GM12873 (cell line): Measurements from ENCODE around the gene VPS29.

Experiments
- TF ChIP-seq, protein P1 (sequence below): IDR thresholded peaks from 2 replicates; pipeline ENCODE4 v1.5.1; 2012; ENCODE audit warnings: low read depth, mild to moderate bottlenecking, moderate library complexity, low read length, control low read depth; ENCODE audit not compliant: insufficient read depth; ENCODE audit errors: missing control alignments

Gene VPS29

DNA sequence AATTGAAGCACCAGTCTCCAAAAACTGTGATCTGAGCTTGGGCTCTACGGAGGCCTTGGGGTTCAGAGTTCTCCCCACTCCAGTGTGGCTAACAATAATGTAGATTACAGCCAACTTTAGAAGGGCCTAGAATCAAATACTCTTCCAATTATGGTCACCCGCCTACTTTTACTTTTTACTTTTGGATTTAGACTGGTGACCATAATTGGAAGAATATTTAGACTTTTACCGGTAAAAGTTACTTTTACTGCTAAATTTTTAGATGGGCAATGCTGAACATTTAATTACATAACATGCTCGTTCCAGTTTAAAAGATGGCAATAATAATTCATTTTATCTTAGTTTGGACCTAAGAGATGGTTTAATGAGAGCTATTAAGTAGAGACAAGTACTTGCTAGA lies 42.1 kb upstream of the VPS29 start:
- TF ChIP-seq, protein P1, sequence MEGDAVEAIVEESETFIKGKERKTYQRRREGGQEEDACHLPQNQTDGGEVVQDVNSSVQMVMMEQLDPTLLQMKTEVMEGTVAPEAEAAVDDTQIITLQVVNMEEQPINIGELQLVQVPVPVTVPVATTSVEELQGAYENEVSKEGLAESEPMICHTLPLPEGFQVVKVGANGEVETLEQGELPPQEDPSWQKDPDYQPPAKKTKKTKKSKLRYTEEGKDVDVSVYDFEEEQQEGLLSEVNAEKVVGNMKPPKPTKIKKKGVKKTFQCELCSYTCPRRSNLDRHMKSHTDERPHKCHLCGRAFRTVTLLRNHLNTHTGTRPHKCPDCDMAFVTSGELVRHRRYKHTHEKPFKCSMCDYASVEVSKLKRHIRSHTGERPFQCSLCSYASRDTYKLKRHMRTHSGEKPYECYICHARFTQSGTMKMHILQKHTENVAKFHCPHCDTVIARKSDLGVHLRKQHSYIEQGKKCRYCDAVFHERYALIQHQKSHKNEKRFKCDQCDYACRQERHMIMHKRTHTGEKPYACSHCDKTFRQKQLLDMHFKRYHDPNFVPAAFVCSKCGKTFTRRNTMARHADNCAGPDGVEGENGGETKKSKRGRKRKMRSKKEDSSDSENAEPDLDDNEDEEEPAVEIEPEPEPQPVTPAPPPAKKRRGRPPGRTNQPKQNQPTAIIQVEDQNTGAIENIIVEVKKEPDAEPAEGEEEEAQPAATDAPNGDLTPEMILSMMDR, result no peak

DNA sequence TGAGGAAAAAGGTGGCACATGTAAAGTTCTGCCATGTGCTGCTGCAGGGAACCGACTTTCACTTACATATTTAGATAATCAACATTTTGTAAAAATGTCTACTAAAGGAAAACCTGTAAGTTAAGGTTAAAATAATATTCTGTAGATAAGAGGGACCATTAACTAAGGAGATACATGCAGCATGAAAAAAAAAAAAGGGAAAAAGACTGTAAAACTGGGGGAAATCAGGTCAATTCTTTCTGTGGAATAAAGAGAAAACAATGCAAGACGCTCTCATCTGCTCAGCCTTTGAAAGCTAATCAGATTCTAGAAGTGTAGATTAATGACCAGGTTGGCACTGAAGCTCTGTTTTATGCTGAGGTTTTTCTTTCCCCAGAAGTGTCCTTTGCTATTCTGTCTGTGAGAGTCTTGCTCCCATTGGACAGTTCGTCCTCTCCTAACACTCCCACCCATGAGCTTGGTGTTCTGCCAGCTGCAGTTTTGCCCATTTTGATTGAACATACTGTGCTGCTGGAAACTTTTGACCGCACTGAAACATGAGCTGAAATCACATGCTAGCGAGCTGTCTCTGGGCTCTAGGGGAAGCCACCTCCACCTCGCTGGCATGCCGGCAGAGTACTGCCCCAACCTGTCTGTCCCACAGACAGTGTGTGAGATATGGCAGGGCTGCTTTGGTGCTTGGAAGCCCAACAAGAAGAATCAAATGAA lies 41.5 kb upstream of the VPS29 start:
- TF ChIP-seq, protein P1, result no peak

DNA sequence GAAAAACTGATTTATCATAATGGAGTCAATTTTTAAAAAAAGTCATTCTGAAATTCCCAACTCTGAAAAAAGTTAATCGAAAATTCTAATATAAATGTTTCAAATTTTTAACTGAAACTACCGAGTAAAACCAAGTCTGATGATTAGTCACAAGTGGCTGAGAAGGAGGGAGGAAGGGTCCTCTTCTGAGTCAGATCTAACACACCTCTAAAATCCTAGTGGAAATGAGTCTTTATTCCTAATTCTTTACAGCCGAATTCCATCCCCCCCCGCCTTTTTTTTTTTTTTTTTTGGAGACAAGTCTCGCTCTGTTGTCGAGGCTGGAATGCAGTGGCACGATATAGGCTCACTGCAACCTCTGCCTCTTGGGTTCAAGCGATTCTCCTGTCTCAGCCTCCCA lies 38.1 kb upstream of the VPS29 start:
- TF ChIP-seq, protein P1, result no peak

DNA sequence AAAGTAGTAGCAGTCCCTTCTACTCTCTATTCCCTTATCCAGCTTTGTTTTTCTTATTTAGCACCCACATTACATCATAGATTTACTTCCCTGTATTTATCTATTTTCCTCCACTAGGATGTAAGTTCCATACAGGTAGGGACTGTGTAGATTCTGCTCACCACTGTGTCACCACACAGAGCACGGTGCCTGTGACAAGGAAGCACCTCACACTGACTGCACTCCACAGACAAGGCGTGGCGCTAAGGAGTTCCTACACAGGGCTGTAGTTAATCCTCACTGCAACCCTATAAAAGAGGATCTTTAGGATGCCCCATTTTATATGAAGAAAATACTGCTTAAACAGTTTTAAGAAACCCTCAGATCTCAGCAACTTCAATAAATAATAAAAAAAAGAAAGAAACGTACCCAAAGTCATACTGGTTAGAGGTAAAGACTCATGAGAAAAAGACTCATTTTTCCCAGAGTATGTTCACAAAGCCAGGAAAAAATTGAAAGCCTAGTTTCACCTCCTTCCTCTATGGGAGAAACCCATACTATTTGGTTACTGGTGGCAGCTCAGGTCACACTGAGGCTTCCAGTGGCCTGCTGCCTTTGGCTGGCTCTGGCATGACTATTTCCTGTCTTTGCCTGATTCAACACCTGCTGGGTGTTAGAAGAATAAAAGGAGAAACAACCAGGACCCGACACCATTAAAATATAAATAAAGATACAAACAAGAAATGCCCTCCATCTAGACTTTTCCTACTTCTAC lies 37.1 kb upstream of the VPS29 start:
- TF ChIP-seq, protein P1, result no peak

DNA sequence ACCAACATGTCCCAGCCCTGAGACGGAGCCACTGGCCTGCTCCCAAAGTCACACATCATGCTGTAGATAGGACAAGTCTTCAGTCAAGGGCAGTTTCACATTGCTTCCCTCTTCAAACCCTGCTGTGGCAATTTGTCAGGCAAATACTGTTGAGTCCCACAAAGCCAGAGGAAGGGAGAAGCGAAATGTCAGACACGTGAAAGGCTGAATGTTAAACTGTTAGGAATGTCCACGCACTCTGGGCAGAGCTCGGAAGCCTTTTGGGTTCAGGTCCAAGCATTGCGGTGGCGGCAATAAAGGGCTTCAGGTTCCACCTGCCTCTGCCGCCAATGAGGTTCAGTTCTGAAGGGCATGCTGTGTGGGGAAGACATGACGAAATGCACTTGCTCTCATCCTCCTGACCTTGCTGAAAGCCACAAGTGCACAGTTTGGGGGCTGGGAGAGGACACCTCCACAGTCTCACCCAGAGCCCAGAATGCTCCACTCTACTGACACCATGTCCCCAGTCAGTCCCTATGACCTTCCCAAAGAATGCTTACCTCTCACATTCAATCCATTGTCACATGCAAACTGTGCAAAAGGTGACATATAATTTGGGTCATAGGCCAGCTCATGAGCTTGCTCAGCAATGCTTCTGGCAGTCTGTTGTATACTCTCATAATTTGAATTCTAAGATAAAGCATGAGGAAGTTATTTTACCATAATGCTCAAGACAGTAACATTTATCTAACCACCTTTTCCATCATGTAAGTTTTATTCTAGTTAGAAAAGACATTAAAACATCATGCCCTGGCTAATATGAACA lies 35.9 kb upstream of the VPS29 start:
- TF ChIP-seq, protein P1, result no peak

DNA sequence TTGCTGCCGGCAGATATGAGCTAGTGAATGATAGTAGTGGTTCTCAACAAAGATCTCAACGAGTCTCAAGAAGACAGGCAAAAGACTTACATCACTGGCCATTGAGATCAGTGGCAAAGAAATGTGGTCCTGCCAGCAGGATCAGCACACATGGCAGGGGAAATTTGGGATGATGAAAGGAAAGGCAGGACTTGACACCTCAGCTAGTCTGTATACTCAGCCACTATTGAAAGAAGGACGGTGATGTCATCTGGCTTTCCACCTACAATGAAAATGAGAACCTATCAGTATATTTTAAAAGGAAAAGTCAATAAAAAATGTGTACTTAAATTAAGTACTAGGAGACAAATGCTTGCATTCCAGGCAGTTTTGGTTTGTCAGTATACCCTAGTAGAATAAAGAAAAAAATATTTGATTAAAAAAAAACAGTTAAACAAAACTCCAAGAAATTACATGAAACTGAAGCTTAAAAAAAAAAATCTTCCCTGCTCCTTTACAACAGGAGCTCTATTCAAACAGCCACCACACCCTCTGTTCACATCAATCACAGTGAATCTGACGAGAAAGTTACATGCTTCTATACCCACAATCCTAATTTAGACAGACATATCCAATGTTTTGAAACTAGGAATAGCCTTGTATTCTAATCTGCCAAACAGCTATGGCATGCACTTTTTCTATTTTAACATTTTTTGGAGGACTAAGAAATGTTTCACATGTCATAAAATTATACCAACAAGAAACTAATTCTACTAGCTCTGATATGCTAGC lies 35.1 kb upstream of the VPS29 start:
- TF ChIP-seq, protein P1, result no peak
